Mammary epithelial cell (primary cell): ENCODE measurements around the gene KAZN.

Source experiments
- EZH2 ChIP-seq: IDR thresholded peaks from 2 replicates; pipeline ENCODE4 v1.6.1; 2012; ENCODE audit warnings: low read length, inconsistent platforms, borderline replicate concordance
- TF ChIP-seq, protein P1 (sequence below), 2 donors: IDR thresholded peaks in 1 of 2; conservative IDR thresholded peaks in 1 of 2; 2 replicates each; pipeline ENCODE4 v1.5.1; 2011 to 2012; ENCODE audit warnings: inconsistent platforms in 2 of 2, low read length in 2 of 2, mild to moderate bottlenecking in 2 of 2, control low read depth in 1 of 2, low read depth in 1 of 2; ENCODE audit not compliant: insufficient read depth in 1 of 2; ENCODE audit errors: extremely low read depth in 1 of 2

DNA sequence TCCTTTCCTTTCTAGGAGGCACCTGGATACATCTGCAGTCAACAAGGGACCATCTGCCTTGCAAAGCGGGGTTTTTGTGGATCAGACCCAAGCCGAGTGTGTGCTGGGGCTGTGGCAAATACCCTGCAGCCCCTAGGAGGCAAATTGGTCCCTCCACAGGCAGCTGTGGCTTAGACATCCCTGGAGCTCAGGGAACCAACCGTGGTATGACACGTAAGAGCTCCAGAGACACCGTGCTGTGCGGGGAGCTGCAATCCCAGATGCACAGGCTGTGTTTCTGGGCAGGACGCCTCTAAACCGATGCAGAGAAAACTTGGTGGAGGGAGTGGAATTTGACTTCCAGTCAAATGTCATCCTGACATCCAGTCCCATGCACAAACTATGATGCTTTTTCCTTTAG lies 141.5 kb downstream of the KAZN start:
- TF ChIP-seq, protein P1, sequence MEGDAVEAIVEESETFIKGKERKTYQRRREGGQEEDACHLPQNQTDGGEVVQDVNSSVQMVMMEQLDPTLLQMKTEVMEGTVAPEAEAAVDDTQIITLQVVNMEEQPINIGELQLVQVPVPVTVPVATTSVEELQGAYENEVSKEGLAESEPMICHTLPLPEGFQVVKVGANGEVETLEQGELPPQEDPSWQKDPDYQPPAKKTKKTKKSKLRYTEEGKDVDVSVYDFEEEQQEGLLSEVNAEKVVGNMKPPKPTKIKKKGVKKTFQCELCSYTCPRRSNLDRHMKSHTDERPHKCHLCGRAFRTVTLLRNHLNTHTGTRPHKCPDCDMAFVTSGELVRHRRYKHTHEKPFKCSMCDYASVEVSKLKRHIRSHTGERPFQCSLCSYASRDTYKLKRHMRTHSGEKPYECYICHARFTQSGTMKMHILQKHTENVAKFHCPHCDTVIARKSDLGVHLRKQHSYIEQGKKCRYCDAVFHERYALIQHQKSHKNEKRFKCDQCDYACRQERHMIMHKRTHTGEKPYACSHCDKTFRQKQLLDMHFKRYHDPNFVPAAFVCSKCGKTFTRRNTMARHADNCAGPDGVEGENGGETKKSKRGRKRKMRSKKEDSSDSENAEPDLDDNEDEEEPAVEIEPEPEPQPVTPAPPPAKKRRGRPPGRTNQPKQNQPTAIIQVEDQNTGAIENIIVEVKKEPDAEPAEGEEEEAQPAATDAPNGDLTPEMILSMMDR (conservative IDR thresholded peaks at IDR 0.05 in 1 of 2, IDR thresholded peaks at IDR 0.05 in 1 of 2; ENCODE audit: extremely low read depth in 1 of 2, insufficient read depth in 1 of 2, low read depth in 1 of 2, low read length in 2 of 2): no peak
- no peak for TF ChIP-seq EZH2
